Small intestine (tissue), 7 donors: Measurements from ENCODE around the gene RASAL2. TPM values are rescaled to one million over a fixed set of nuclear protein-coding genes. Genes with fewer than 3 reads are reported as not detected.

Experiments used
- DNase-seq, 2 donors: peaks; one replicate each; pipeline versions ENCODE4 v3.0.0 to v3.0.0-alpha.2; 2013
- FAIRE-seq: peaks from 2 replicates; lab custom pipeline; 2012; peaks lifted over from hg19 to GRCh38; lab: Jason Lieb, UNC
- H3K27ac ChIP-seq, 3 donors: one replicate each; pipeline ENCODE4 v1.5.1; 2013; ENCODE audit warnings: low read length in 2 of 3, mild to moderate bottlenecking in 2 of 3, control low read depth in 1 of 3, inconsistent platforms in 1 of 3, low read depth in 1 of 3, moderate library complexity in 1 of 3
- H3K27me3 ChIP-seq, 3 donors: one replicate each; pipeline ENCODE4 v1.6.1; 2013; ENCODE audit warnings: low read length in 3 of 3, inconsistent platforms in 1 of 3; ENCODE audit not compliant: control insufficient read depth in 3 of 3, insufficient read depth in 3 of 3
- H3K36me3 ChIP-seq, 3 donors: one replicate each; pipeline ENCODE4 v1.6.1; 2013; ENCODE audit warnings: low read length in 3 of 3, inconsistent platforms in 1 of 3, low read depth in 1 of 3, mild to moderate bottlenecking in 1 of 3, moderate library complexity in 1 of 3; ENCODE audit not compliant: control insufficient read depth in 3 of 3, insufficient read depth in 2 of 3
- H3K4me1 ChIP-seq, 3 donors: one replicate each; pipeline ENCODE4 v1.6.1; 2013; ENCODE audit warnings: low read length in 2 of 3, inconsistent platforms in 1 of 3, low read depth in 1 of 3, mild to moderate bottlenecking in 1 of 3, moderate library complexity in 1 of 3; ENCODE audit not compliant: control insufficient read depth in 3 of 3, insufficient read depth in 2 of 3
- H3K4me3 ChIP-seq, 3 donors: one replicate each; pipeline ENCODE4 v1.5.1; 2013; ENCODE audit warnings: low read length in 3 of 3, control low read depth in 1 of 3, inconsistent platforms in 1 of 3, low read depth in 1 of 3, mild to moderate bottlenecking in 1 of 3, moderate library complexity in 1 of 3
- H3K9me3 ChIP-seq, 2 donors: one replicate each; pipeline ENCODE4 v1.6.1; 2013; ENCODE audit warnings: low read depth in 1 of 2, low read length in 1 of 2; ENCODE audit not compliant: control insufficient read depth in 2 of 2, insufficient read depth in 1 of 2
- WGBS, 3 donors: extraction: QIAGEN DNeasy Blood & Tissue Kit; methylation state at CpG; one replicate each; pipeline ENCODE4 v1.1.7; 2013; 5-methylcytosine and 5-hydroxymethylcytosine counted together
- polyA plus RNA-seq, 4 donors: library from polyadenylated mRNA; stranded (reverse) in 3 of 4; unstranded in 1 of 4; fragments of 200-250 nt in 3 of 4; fragments of 120-200 nt in 1 of 4; gene quantifications; one replicate each; pipeline versions ENCODE4 v1.2.1 to v1.2.3, GENCODE V29; 2013
- donor health status: healthy with polysubstance abuse.
- donor health status: control.
- donor health status: control.
- donor health status: Bipolar disorder and iron deficiency.
- donor health status: healthy.

The RASAL2 gene
- polyA plus RNA-seq, 4 donors: 1.8 to 23.5 (median 3.3) TPM

DNA sequence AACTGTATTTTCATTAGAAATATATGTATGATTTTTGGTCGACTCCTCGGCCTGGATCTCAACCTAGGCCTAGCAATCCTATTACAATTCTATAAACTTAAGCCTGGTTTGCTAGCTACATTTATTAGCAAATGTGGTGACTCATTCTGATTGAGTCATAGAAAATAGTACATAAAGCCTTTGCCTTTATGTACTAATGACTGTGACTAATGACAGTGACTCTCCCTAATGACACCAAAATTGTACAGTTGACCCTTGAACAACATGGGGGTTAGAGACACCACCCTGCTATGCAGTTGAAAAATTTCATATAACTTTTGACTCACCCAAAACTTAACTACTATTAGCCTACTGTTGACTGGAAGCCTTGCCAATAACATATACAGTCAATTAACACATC is 324.0 kb downstream of the RASAL2 start:
- Histone ChIP-seq H3K27ac (no peak overlapping the region), H3K27me3 (no peaks in the 10 kb centered on the region), H3K4me1 (no peaks in the 10 kb centered on the region), H3K4me3 (no peak overlapping the region), H3K36me3 (no peaks in the 10 kb centered on the region), H3K9me3 (no peaks in the 10 kb centered on the region)
- DNase-seq: peak in 1 of 2 donors; percentile 88
- FAIRE-seq: peak; percentile 89
- WGBS, 3 donors: 78 to 97% (median 96%) methylated on average over 2 of the region's 2 CpGs

DNA sequence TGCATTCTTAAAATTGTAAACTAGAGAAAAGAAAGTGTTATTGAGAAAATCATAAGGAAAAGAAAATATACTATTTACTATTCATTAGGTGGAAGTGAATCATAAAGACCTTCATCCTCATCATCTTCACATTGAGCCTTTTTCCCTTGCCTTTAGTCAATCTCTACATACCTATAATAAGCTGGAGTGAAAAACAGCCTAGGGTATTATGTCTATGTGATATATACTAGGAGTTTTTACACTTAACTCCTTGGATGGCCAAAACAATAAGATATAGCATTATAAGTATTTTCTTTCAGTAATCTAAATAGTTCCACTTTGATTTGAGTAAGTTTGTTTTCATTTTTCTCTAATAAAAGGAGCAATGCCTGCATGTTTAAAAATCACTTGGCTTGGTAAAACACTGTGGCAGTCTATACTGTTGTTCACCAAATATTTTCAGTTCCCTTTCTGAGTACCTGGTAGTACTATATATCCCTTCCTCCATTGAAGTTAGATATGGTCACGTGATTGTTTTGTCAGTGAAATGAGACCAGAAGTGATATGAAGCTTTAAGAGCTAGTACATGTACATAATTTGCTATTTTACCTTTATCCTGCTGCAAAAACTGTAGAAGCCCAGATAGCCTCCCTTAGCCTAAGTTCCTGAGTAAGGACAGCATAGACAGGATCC is 324.5 kb downstream of the RASAL2 start:
- WGBS, 3 donors: 80 to 93% (median 87%) methylated on average over 1 of the region's 1 CpG
- H3K36me3 ChIP-seq: no peaks in the 10 kb centered on the region
- no peak overlapping the region for H3K4me3 ChIP-seq
- no peaks in the 10 kb centered on the region for H3K27me3 ChIP-seq
- H3K4me1 ChIP-seq: no peaks in the 10 kb centered on the region
- H3K9me3 ChIP-seq: no peaks in the 10 kb centered on the region
- DNase-seq (no peak), FAIRE-seq (no peak)
- H3K27ac ChIP-seq: no peak overlapping the region

GRCh38 chr1:178434360-178434759 is 340.5 kb downstream of the RASAL2 start:
- no peak overlapping the region for H3K27ac ChIP-seq
- no peaks in the 10 kb centered on the region for H3K27me3 ChIP-seq
- no peaks in the 10 kb centered on the region for H3K9me3 ChIP-seq
- H3K36me3 ChIP-seq: no peaks in the 10 kb centered on the region
- WGBS, 3 donors: 84 to 92% (median 90%) methylated on average over 1 of the region's 1 CpG
- H3K4me3 ChIP-seq: no peak overlapping the region
- FAIRE-seq (no peak), DNase-seq (no peak)
- H3K4me1 ChIP-seq: no peaks in the 10 kb centered on the region

GRCh38 chr1:178434899-178435435 is 341.1 kb downstream of the RASAL2 start:
- H3K27me3 ChIP-seq: no peaks in the 10 kb centered on the region
- no peaks in the 10 kb centered on the region for H3K4me1 ChIP-seq
- no peaks in the 10 kb centered on the region for H3K36me3 ChIP-seq
- H3K27ac ChIP-seq: no peak overlapping the region
- H3K4me3 ChIP-seq: no peak overlapping the region
- FAIRE-seq (no peak), DNase-seq (no peak)
- H3K9me3 ChIP-seq: no peaks in the 10 kb centered on the region

- no peak overlapping the region for H3K4me3 ChIP-seq
- no peaks in the 10 kb centered on the region for H3K27me3 ChIP-seq
- H3K27ac ChIP-seq: no peak overlapping the region
- H3K36me3 ChIP-seq: peaks cover 0 to 3% (median 0%) of the 10 kb centered on the region in 3 donors
- DNase-seq: no peak
- no peaks in the 10 kb centered on the region for H3K4me1 ChIP-seq
- FAIRE-seq: no peak
- no peaks in the 10 kb centered on the region for H3K9me3 ChIP-seq
- 82 to 94% (median 91%) methylated on average over 2 of the region's 2 CpGs for WGBS, 3 donors
These were observed 343.0 kb downstream of the RASAL2 start for GRCh38 chr1:178436899-178437298.

DNA sequence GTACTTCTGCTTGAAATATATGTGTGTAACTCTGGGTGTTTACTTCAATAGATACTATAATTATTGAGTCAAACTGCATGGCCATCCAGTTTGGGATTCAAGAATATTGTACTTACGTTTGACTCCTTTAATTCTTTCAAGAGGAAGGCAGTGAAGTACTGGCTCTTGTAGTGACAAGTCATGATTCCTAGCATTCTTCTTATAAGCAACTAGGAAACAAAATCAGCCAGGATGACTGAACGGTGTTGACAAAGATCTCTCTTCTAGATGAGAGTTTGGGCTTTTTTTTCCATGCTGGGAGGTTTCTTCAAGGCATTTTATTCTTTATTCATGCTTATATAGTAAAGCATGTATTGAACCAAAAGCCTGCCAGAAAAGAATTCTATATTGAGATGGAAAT is 344.5 kb downstream of the RASAL2 start:
- Histone ChIP-seq H3K36me3 (peaks cover 0 to 4% (median 2%) of the 10 kb centered on the region in 3 donors), H3K27ac (no peak overlapping the region), H3K4me3 (no peak overlapping the region), H3K27me3 (no peaks in the 10 kb centered on the region), H3K4me1 (no peaks in the 10 kb centered on the region), H3K9me3 (no peaks in the 10 kb centered on the region)
- WGBS, 3 donors: 70 to 82% (median 73%) methylated on average over 2 of the region's 2 CpGs
- DNase-seq (no peak), FAIRE-seq (no peak)

GRCh38 chr1:178442925-178443324 is 349.0 kb downstream of the RASAL2 start:
- no peak overlapping the region for H3K4me3 ChIP-seq
- 90 to 95% (median 91%) methylated on average over 3 of the region's 3 CpGs for WGBS, 3 donors

GRCh38 chr1:178450871-178451270 is 357.0 kb downstream of the RASAL2 start:
- no peaks in the 10 kb centered on the region for H3K27me3 ChIP-seq
- FAIRE-seq: no peak
- no peak for DNase-seq
- peaks cover 0 to 2% (median 0%) of the 10 kb centered on the region in 3 donors for H3K4me1 ChIP-seq
- no peak overlapping the region for H3K4me3 ChIP-seq
- H3K27ac ChIP-seq: no peak overlapping the region
- WGBS, 3 donors: 90 to 97% (median 94%) methylated on average over 6 of the region's 6 CpGs
- no peaks in the 10 kb centered on the region for H3K9me3 ChIP-seq
- peaks cover 0 to 8% (median 0%) of the 10 kb centered on the region in 3 donors for H3K36me3 ChIP-seq

More at GRCh38 chr1:178442925-178443324, 349.0 kb downstream of the RASAL2 start:
- H3K36me3 ChIP-seq: peaks cover 0 to 8% (median 2%) of the 10 kb centered on the region in 3 donors
- DNase-seq (no peak), FAIRE-seq (no peak)
- no peak overlapping the region for H3K27ac ChIP-seq
- H3K4me1 ChIP-seq: no peaks in the 10 kb centered on the region
- H3K9me3 ChIP-seq: no peaks in the 10 kb centered on the region
- H3K27me3 ChIP-seq: no peaks in the 10 kb centered on the region
